Lung (tissue), 12 donors: ENCODE results near the gene CES5A. TPM values are rescaled to one million over a fixed set of nuclear protein-coding genes. Genes with fewer than 3 reads are reported as not detected.

Experiments used
- ATAC-seq: fragments of 200-7000 bp; cut with Tn5 transposase; one replicate; pipeline ENCODE4 v1.9.1; 2020; ENCODE audit warnings: moderate number of reproducible peaks; ENCODE audit not compliant: insufficient read depth, low FRiP score
- DNase-seq, 3 donors: peaks; one replicate each; pipeline ENCODE4 v3.0.0-alpha.2; 2013 to 2017
- H3K27ac ChIP-seq, 2 donors: one replicate each; pipeline ENCODE4 v1.5.1; 2013; ENCODE audit warnings: mild to moderate bottlenecking in 2 of 2, moderate library complexity in 2 of 2, control low read depth in 1 of 2, inconsistent platforms in 1 of 2, low read depth in 1 of 2, low read length in 1 of 2
- H3K27me3 ChIP-seq, 3 donors: one replicate each; pipeline ENCODE4 v1.5.1; 2013; ENCODE audit warnings: low read length in 2 of 3; ENCODE audit not compliant: control insufficient read depth in 3 of 3, insufficient read depth in 3 of 3
- H3K36me3 ChIP-seq, 4 donors: one replicate each; pipeline ENCODE4 v1.5.1; 2013; ENCODE audit warnings: low read length in 4 of 4, mild to moderate bottlenecking in 1 of 4, moderate library complexity in 1 of 4; ENCODE audit not compliant: control insufficient read depth in 4 of 4, insufficient read depth in 4 of 4
- H3K4me1 ChIP-seq, 5 donors: one replicate each; pipeline ENCODE4 v1.5.1; 2013; ENCODE audit warnings: low read length in 5 of 5, mild to moderate bottlenecking in 2 of 5, moderate library complexity in 1 of 5; ENCODE audit not compliant: control insufficient read depth in 5 of 5, insufficient read depth in 5 of 5
- H3K4me3 ChIP-seq: one replicate; pipeline ENCODE4 v1.5.1; 2013; ENCODE audit warnings: mild to moderate bottlenecking, control low read depth, moderate library complexity
- H3K9ac ChIP-seq, 2 donors: one replicate each; pipeline ENCODE4 v1.5.1; 2013; ENCODE audit warnings: low read length in 2 of 2, control low read depth in 1 of 2; ENCODE audit not compliant: insufficient read depth in 1 of 2
- H3K9me3 ChIP-seq, 4 donors: one replicate each; pipeline ENCODE4 v1.5.1; 2013; ENCODE audit warnings: low read length in 3 of 4, mild to moderate bottlenecking in 1 of 4, moderate library complexity in 1 of 4; ENCODE audit not compliant: control insufficient read depth in 4 of 4, insufficient read depth in 3 of 4
- WGBS, 2 donors: extraction: QIAGEN DNeasy Blood & Tissue Kit; methylation state at CpG; one replicate each; pipeline ENCODE4 v1.1.7; 2013; 5-methylcytosine and 5-hydroxymethylcytosine counted together
- polyA plus RNA-seq, 2 donors: library from polyadenylated mRNA; stranded (reverse); fragments of 200-250 nt; gene quantifications; one replicate each; pipeline ENCODE4 v1.2.1, GENCODE V29; 2013
- total RNA-seq, 2 donors: library from RNA; depleted of rRNA in 1 of 2; stranded (reverse); fragments of >200 nt in 1 of 2; gene quantifications; one replicate each; pipeline ENCODE4 v1.2.1, GENCODE V29; 2014 to 2021
- TF ChIP-seq, protein P1 (sequence below): IDR thresholded peaks from 2 replicates; pipeline ENCODE4 v1.5.1; 2012; ENCODE audit warnings: mild to moderate bottlenecking; ENCODE audit errors: control extremely low read depth, extremely low read depth
- donor health status: control.
- donor health status: control.
- donor health status: Bipolar disorder and iron deficiency.
- donor health status: healthy.
- donor health status: DM: yes; HTN: yes; CAD: no.

CES5A gene
- total and polyA plus RNA-seq, 4 donors, result not detected

DNA sequence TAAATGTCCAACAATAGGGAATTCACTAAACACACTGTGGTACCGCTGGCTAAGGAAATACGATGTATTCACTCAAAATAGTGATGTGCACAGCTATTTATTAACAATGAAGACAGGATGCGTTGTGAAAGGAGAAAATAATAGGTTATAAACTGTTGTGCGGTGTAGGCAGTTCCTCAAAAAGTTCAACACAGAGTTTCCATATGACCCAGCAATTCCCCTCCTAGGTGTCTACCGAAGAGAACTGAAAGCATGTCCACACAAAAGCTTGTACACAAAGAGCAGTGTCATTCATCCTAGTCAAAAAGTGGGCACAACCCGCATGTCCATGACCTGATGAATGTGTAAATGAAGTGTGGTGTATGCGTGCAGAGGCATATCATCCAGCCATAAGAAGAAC, 41.1 kb downstream of the CES5A start:
- 60 to 66% methylated on average over 7 of the region's 7 CpGs for WGBS, 2 donors
- Histone ChIP-seq H3K9ac (no peak overlapping the region), H3K4me3 (no peak overlapping the region), H3K27me3 (no peaks in the 10 kb centered on the region), H3K36me3 (peaks cover 0 to 4% (median 0%) of the 10 kb centered on the region in 4 donors), H3K9me3 (peaks cover 0 to 2% (median 0%) of the 10 kb centered on the region in 4 donors), H3K4me1 (peaks cover 0 to 48% (median 11%) of the 10 kb centered on the region in 5 donors), H3K27ac (no peak overlapping the region)
- DNase-seq (peak in 1 of 3 donors; percentile 27), ATAC-seq (no peak)
- TF ChIP-seq, protein P1, sequence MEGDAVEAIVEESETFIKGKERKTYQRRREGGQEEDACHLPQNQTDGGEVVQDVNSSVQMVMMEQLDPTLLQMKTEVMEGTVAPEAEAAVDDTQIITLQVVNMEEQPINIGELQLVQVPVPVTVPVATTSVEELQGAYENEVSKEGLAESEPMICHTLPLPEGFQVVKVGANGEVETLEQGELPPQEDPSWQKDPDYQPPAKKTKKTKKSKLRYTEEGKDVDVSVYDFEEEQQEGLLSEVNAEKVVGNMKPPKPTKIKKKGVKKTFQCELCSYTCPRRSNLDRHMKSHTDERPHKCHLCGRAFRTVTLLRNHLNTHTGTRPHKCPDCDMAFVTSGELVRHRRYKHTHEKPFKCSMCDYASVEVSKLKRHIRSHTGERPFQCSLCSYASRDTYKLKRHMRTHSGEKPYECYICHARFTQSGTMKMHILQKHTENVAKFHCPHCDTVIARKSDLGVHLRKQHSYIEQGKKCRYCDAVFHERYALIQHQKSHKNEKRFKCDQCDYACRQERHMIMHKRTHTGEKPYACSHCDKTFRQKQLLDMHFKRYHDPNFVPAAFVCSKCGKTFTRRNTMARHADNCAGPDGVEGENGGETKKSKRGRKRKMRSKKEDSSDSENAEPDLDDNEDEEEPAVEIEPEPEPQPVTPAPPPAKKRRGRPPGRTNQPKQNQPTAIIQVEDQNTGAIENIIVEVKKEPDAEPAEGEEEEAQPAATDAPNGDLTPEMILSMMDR, result no peak

DNA sequence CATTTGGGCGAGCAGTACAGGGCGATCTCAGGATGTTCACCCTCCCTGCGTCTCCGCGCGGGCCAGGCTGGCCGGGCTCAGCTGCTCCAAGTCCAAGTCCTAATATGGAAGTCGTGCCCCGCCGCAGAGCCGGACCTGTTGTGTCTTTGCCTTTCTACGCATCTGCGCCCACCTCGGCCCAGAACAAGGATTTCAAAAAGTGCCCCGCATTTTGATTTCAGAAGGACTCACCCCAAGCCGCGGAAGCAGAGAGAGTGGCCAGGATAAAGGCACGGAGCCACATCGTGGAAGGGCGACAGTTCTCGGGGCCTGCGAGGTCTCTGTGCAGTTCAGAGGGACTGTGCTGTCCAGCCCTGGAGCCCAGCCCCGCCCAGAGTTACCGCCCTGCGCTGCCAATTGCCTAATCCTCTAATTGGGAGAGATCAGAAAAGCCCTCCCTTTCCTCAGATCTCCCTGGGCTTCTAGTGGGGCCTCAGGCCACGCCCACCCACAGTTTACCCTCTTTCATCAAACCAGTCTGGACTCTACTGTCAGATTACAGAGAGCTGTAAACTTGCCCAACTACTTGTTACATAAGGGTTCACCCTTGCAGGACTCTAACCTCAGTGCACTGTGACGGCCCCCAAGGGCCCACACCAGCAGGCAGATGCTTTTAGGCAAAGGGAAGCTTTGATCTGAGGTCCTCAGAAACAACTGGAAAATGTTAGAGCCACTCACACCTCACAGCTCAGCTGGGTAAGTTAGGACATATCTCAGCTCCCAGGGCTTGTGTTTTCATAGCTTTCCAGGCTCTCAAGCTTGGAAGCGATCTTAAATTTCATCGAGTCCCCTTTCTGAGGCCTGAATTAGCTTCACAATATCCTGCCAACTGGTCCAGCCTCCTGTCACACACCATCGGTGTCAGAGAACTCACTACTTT, 42.1 kb downstream of the CES5A start, which contains the start of gene CES1:
Gene CES1, minus strand, starts transcription at position 324 of the 919 bp plus-strand sequence. Its CDS starts 41 bp downstream, at position 283.
- Histone ChIP-seq H3K27ac (peak within 1 kb of the TSS in 1 of 2 donors; percentile 29), H3K36me3 (peaks cover 0 to 8% (median 3%) of the 10 kb centered on the region in 4 donors), H3K27me3 (no peaks in the 10 kb centered on the region), H3K9ac (peak within 1 kb of the TSS in 1 of 2 donors; percentile 79), H3K4me1 (peaks cover 0 to 48% (median 11%) of the 10 kb centered on the region in 5 donors), H3K9me3 (peaks cover 0 to 2% (median 0%) of the 10 kb centered on the region in 4 donors), H3K4me3 (peak within 1 kb of the TSS; percentile 22)
- TF ChIP-seq, protein P1, result no peak
- ATAC-seq, result peak; percentile 62
- 48 to 64% methylated on average over 30 of the region's 30 CpGs for WGBS, 2 donors
- peak; percentile 86 to 96 (median 95) for DNase-seq

DNA sequence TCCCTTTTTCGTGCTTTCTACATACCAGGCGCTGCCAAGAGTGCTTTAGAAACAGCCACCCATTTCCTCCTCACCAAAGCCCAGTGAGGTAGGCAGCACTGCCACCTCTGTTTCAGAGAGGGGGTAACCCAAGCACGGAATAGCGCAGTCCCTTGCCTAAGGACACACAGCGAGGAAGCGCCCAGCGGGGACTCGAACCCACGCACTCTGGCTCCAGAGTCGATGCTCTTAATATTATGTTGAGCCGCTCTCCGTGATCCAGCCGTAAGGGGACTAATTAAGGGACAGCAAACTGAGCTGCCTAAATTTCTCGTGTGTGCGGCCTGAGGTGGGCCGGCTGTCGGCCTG, 42.8 kb downstream of the CES5A start:
- Histone ChIP-seq H3K4me3 (peak overlapping the region; percentile 22), H3K9ac (peak overlapping the region in 1 of 2 donors; percentile 79), H3K9me3 (peaks cover 0 to 2% (median 0%) of the 10 kb centered on the region in 4 donors), H3K27ac (peak overlapping the region in 1 of 2 donors; percentile 29), H3K36me3 (peaks cover 0 to 8% (median 5%) of the 10 kb centered on the region in 4 donors), H3K27me3 (no peaks in the 10 kb centered on the region), H3K4me1 (peaks cover 0 to 48% (median 11%) of the 10 kb centered on the region in 5 donors)
- TF ChIP-seq, protein P1, result no peak
- peak in 1 of 3 donors; percentile 63 for DNase-seq
- no peak for ATAC-seq
- WGBS, 2 donors, result 70 to 89% methylated on average over 17 of the region's 17 CpGs
